Panc1 (cell line): Measurements from ENCODE around the gene IGFBP1. TPM values are rescaled to one million over a fixed set of nuclear protein-coding genes. Genes with fewer than 3 reads are reported as not detected.

Source experiments
- ATAC-seq: fragments of 200-7000 bp; cut with Tn5 transposase; 2 replicates; pipeline ENCODE4 v1.9.1; 2020; ENCODE audit warnings: mild to moderate bottlenecking, moderate library complexity
- BruUV-seq: library from RNA; stranded (reverse); fragments of 400-500 nt; replicated peaks from 2 replicates; lab custom pipeline; 2021; lab: Mats Ljungman, UMichigan
- CTCF ChIA-PET: fragments of 300-600 bp; sonication (Branson Sonifier 250); formaldehyde crosslinking; loops from one replicate; lab custom pipeline; 2022; ENCODE audit warnings: antibody characterized with exemption; lab: Charles Lee
- POLR2A ChIA-PET: fragments of 300-600 bp; sonication (Branson Sonifier 250); formaldehyde crosslinking; loops from one replicate; lab custom pipeline; 2022; ENCODE audit warnings: antibody characterized with exemption; lab: Charles Lee
- DNase-seq: peaks from one replicate; pipeline ENCODE4 v3.0.0-alpha.2; 2010; ENCODE audit warnings: low read depth, low spot score
- H3K27ac ChIP-seq: 2 replicates; pipeline ENCODE4 v1.5.1; 2011; ENCODE audit warnings: mild to moderate bottlenecking, low read length, inconsistent platforms
- H3K27me3 ChIP-seq: fragments of 200-500 bp; sonication (Bioruptor generic); 2 replicates; pipeline ENCODE4 v1.6.0; 2014; ENCODE audit warnings: low read length, inconsistent platforms; ENCODE audit not compliant: control insufficient read depth, insufficient read depth
- H3K36me3 ChIP-seq: fragments of 200-500 bp; sonication (Bioruptor generic); 2 replicates; pipeline ENCODE4 v1.5.1; 2014; ENCODE audit warnings: inconsistent platforms, mild to moderate bottlenecking, low read length, moderate library complexity; ENCODE audit not compliant: control insufficient read depth, insufficient read depth
- H3K4me1 ChIP-seq: 2 replicates; pipeline ENCODE4 v1.5.1; 2011; ENCODE audit warnings: inconsistent platforms, mild to moderate bottlenecking, low read length, moderate library complexity; ENCODE audit not compliant: control insufficient read depth, insufficient read depth
- H3K4me3 ChIP-seq, 2 experiments: 2 replicates each; pipeline ENCODE4 v1.5.1; 2011 to 2012; ENCODE audit warnings: low read depth in 2 of 2, low read length in 2 of 2, mild to moderate bottlenecking in 2 of 2, inconsistent platforms in 1 of 2, moderate library complexity in 1 of 2
- H3K9me3 ChIP-seq: fragments of 200-500 bp; sonication (Bioruptor generic); 2 replicates; pipeline ENCODE4 v1.5.1; 2014; ENCODE audit warnings: low read depth, mild to moderate bottlenecking, inconsistent platforms, low read length, moderate library complexity; ENCODE audit not compliant: control insufficient read depth, insufficient read depth
- CTCF ChIP-seq: fragments of 450-650 bp; IDR thresholded peaks from 2 replicates; pipeline ENCODE4 v1.5.1; 2017; ENCODE audit warnings: mild to moderate bottlenecking
- POLR2AphosphoS5 ChIP-seq: IDR thresholded peaks from 2 replicates; pipeline ENCODE4 v1.6.1; 2012; ENCODE audit warnings: mild to moderate bottlenecking, low read depth, low read length, moderate library complexity
- REST ChIP-seq, 2 experiments: IDR thresholded peaks; 2 replicates each; pipeline ENCODE4 v1.6.1; 2011 to 2012; ENCODE audit warnings: low read depth in 2 of 2, control low read depth in 1 of 2, low read length in 1 of 2, mild to moderate bottlenecking in 1 of 2, moderate library complexity in 1 of 2; ENCODE audit not compliant: insufficient read depth in 1 of 2
- SIN3A ChIP-seq: IDR thresholded peaks from 2 replicates; pipeline ENCODE4 v1.6.1; 2012; ENCODE audit warnings: low read depth, mild to moderate bottlenecking, low read length, moderate library complexity, borderline replicate concordance; ENCODE audit not compliant: insufficient read depth
- TCF7L2 ChIP-seq: IDR thresholded peaks from 2 replicates; pipeline ENCODE4 v1.6.1; 2011; ENCODE audit warnings: mild to moderate bottlenecking, low read depth, low read length, inconsistent platforms
- in situ Hi-C: cut with HindIII; loops from 2 replicates; pipeline ENCODE4 v1.10.0; 2016; ENCODE audit warnings: low sequenced_read_pairs, low pct_unique_long_range_greater_than_20kb
- intact Hi-C: fragments of 100-400 bp; cut with micrococcal nuclease; formaldehyde crosslinking; loops from one replicate; pipeline ENCODE4 v1.10.0; 2022; ENCODE audit not compliant: unreplicated experiment
- total RNA-seq: library from RNA; stranded (reverse); gene quantifications from one replicate; pipeline ENCODE4 v1.2.1, GENCODE V29; 2021; ENCODE audit not compliant: unreplicated experiment

IGFBP1 gene
- total RNA-seq, 1 experiment from 2014 or later: 0.33 TPM

DNA sequence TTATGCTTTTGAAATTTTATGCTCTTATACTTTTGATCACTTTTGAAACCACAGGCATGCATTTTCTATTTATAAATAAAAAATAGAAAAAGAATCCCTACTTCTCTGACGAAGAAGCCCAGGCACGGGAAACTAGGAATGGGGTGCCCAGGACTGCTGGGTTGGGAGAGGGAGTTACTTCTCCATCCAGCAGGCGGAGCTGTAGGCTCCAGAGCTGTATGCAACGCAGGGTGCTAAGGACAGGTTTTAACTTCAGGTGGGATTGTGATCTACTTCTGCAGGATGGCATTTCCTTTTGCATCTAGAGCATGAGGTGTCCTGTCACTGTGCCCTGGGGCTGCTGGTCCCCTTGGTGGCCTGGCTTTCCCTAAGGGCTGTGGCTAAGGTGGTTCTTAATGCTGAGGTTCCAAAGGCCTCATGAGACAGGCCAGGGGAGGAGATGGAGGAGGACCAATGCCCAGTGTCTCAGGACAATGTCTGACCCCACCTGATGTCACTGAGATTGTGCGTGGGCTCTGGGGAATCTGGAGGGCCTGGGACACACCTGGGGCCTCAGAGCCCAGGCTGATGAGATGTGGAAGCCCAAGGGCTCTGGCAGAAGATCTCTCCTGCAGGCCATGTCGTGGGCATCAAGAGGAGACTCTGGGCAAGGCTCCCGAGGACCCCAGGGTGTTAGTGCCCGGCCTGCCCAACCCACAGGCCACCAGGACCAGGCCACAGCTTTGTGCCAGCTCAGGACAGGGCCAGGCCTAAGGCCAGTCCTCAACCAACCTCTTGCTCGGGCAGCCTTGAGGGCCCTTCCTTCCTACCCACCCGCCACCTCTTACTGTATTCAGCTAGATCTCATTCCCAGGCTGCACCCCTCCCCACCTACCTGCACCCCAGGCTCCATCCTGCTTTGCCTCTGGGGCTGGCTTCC is 15.9 kb upstream of the IGFBP1 start:
- H3K4me3 ChIP-seq: no peak overlapping the region
- no peaks in the 10 kb centered on the region for H3K36me3 ChIP-seq
- DNase-seq (no peak), ATAC-seq (no peak)
- intact Hi-C loops (no loop called here), in situ Hi-C loops (no loop called here)
- H3K9me3 ChIP-seq: no peaks in the 10 kb centered on the region
- no peaks in the 10 kb centered on the region; the same call in 1 of the 2 replicates for H3K4me1 ChIP-seq
- CTCF ChIA-PET: interaction anchor here (0.5 kb wide), 1 partner anchor 27 kb away, joined by 7 read pairs; no protein-coding TSS in a partner anchor
- POLR2A ChIA-PET: no interaction called here
- peaks cover 8% of the 10 kb centered on the region; the same call in 1 of the 2 replicates for H3K27me3 ChIP-seq
- TF ChIP-seq REST (IDR thresholded peaks at IDR 0.05; ENCODE audit: insufficient read depth in 1 of 2, low read depth in 2 of 2, low read length in 1 of 2) (no peak), TCF7L2 (no peak), SIN3A (no peak), POLR2AphosphoS5 (no peak), CTCF (peak; percentile 83)
- no peak overlapping the region for H3K27ac ChIP-seq
- no TSS peak for BruUV-seq

GRCh38 chr7:45873035-45873354 is 15.3 kb upstream of the IGFBP1 start, which contains the start of gene CCDC201:
Gene CCDC201, minus strand, starts transcription at chr7:45873082. Its CDS starts 75 bp downstream, at chr7:45873007.
- Histone ChIP-seq H3K4me1 (no peaks in the 10 kb centered on the region; the same call in 1 of the 2 replicates), H3K9me3 (no peaks in the 10 kb centered on the region), H3K36me3 (no peaks in the 10 kb centered on the region), H3K27ac (no peak within 1 kb of the TSS), H3K4me3 (no peak within 1 kb of the TSS), H3K27me3 (peaks cover 8% of the 10 kb centered on the region; the same call in 1 of the 2 replicates)
- TF ChIP-seq POLR2AphosphoS5 (no peak), CTCF (no peak), REST (IDR thresholded peaks at IDR 0.05; ENCODE audit: insufficient read depth in 1 of 2, low read depth in 2 of 2, low read length in 1 of 2) (no peak), SIN3A (no peak), TCF7L2 (no peak)
- ATAC-seq (no peak), DNase-seq (no peak)
- intact Hi-C loops: no loop called here
- ChIA-PET POLR2A (no interaction called here), CTCF (no interaction called here)
- BruUV-seq: no TSS peak
- in situ Hi-C loops: no loop called here
